HepG2 (cell line): ENCODE results near the gene ZBTB7B. TPM values are rescaled to one million over a fixed set of nuclear protein-coding genes. Genes with fewer than 3 reads are reported as not detected.

ENCODE experiments used
- GATAD1 ChIP-seq: IDR thresholded peaks from 2 replicates; pipeline ENCODE4 v1.6.1; 2016; ENCODE audit warnings: missing genetic modification reagents, missing compliant biosample characterization
- KDM2A ChIP-seq: sonication (generic); formaldehyde crosslinking; IDR thresholded peaks from 2 replicates; pipeline ENCODE4 v1.4.0; 2020; ENCODE audit warnings: low read depth, missing genetic modification reagents, borderline replicate concordance
- KLF16 ChIP-seq, 2 experiments: sonication (generic) in 1 of 2; formaldehyde crosslinking in 1 of 2; IDR thresholded peaks; 2 replicates each; pipeline versions ENCODE4 v1.6.1 to v1.8.0; 2016 to 2023; ENCODE audit warnings: missing genetic modification reagents in 2 of 2, missing compliant biosample characterization in 1 of 2
- MAF1 ChIP-seq: sonication (generic); formaldehyde crosslinking; IDR thresholded peaks from 2 replicates; pipeline ENCODE4 v1.5.0; 2020; ENCODE audit warnings: missing genetic modification reagents, borderline replicate concordance
- SMAD9 ChIP-seq: sonication (generic); formaldehyde crosslinking; IDR thresholded peaks from 2 replicates; pipeline ENCODE4 v1.5.1; 2020; ENCODE audit warnings: mild to moderate bottlenecking, missing genetic modification reagents
- THAP11 ChIP-seq: IDR thresholded peaks from 2 replicates; pipeline ENCODE4 v1.6.1; 2016; ENCODE audit warnings: missing biosample characterization, missing genetic modification reagents
- TRIM24 ChIP-seq: sonication (generic); formaldehyde crosslinking; IDR thresholded peaks from 2 replicates; pipeline ENCODE4 v1.8.0; 2022; ENCODE audit warnings: mild to moderate bottlenecking, missing genetic modification reagents
- ZNF557 ChIP-seq: sonication (generic); formaldehyde crosslinking; IDR thresholded peaks from 2 replicates; pipeline ENCODE4 v1.4.0; 2020; ENCODE audit warnings: missing genetic modification reagents
- ZNF614 ChIP-seq: IDR thresholded peaks from 2 replicates; pipeline ENCODE4 v1.6.1; 2018; ENCODE audit warnings: missing biosample characterization, missing genetic modification reagents, inconsistent platforms, borderline replicate concordance
- ZNF644 ChIP-seq: IDR thresholded peaks from 2 replicates; pipeline ENCODE4 v1.6.1; 2016; ENCODE audit warnings: low read depth
- polyA plus RNA-seq, 8 experiments: library from polyadenylated mRNA; depleted of rRNA in 3 of 8; stranded (reverse) in 7 of 8; unstranded in 1 of 8; fragments of >200 nt; fragmentation: Illumina TruSeq in 4 of 8; extraction: Trizol in 4 of 8; gene quantifications; 2 replicates each; pipeline versions ENCODE4 v1.2.1 to v1.2.3, GENCODE V29; 2011 to 2016; ENCODE audit warnings: low read depth in 4 of 8, missing spikeins in 1 of 8, mixed read lengths in 1 of 8; ENCODE audit not compliant: insufficient read depth in 1 of 8
- total RNA-seq, 5 experiments: library from RNA; depleted of rRNA; stranded (reverse); fragments of >200 nt; fragmentation: Illumina TruSeq; extraction: Trizol; gene quantifications; 2 replicates each; pipeline ENCODE4 v1.2.3, GENCODE V29; 2016; ENCODE audit warnings: low read depth in 1 of 5
- TF ChIP-seq, protein P1 (sequence below): IDR thresholded peaks from 2 replicates; pipeline ENCODE4 v1.6.1; 2012; ENCODE audit warnings: low read depth, low read length, improper control_type of control experiment
- TF ChIP-seq, protein P2 (sequence below): IDR thresholded peaks from 2 replicates; pipeline ENCODE4 v1.6.1; 2016; ENCODE audit warnings: low read depth, control low read depth
- TF ChIP-seq, protein P3 (sequence below): sonication (generic); formaldehyde crosslinking; IDR thresholded peaks from 2 replicates; pipeline ENCODE4 v1.4.0; 2020; ENCODE audit warnings: missing genetic modification reagents
- TF ChIP-seq, protein P4 (sequence below), 2 experiments: sonication (generic) in 1 of 2; formaldehyde crosslinking in 1 of 2; IDR thresholded peaks; 2 replicates each; pipeline versions ENCODE4 v1.4.0 to v1.6.1; 2018 to 2020; ENCODE audit warnings: missing genetic modification reagents in 2 of 2, borderline replicate concordance in 1 of 2, low read depth in 1 of 2, mild to moderate bottlenecking in 1 of 2, missing biosample characterization in 1 of 2

The ZBTB7B gene
- total and polyA plus RNA-seq, 2 of the 13 experiments (the other 11 are each of a cell fraction or from before 2014, with no cell fraction given) = 15.5 to 17.5 TPM

DNA sequence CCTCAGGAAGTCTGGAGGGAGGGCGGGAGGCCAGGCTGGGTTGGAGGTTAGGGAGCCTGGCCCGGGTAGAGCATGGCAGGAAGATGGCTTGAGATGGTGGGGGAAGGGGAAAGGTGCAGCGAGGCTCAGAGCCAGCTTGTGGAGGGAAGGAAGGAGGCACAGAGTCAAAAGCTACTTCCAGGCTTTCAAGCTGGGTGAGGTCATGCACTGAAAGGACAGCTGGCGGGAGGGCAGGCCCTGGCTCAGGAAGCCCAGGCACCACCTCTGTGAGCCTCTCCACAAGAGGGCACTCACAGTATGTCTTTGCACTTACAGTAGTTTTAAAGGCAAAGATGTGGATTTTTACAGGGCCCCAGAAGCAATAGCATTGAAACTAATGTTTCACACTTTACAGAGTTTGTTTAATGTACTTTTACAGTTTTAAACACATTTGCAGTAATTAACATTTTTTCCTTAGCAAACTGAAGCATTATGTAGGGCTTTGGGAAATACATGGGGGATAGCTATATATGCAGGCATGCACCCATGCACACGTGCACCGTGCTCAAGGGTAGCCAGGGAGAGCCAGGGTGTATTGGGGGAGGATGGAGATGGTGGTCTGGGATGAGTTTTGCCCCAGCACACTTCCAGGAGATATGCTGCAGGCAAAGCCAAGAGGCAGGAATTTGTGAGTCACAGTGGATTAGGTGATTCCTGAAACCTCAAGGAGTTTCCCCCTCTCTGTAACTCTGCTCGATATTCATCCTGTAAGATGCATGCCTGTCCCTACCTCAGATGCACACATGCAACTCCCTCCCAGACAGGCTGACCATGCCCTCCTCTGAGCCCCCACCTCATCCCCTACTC lies 42.4 kb downstream of the ZBTB7B start (continued):
- TF ChIP-seq, protein P1, sequence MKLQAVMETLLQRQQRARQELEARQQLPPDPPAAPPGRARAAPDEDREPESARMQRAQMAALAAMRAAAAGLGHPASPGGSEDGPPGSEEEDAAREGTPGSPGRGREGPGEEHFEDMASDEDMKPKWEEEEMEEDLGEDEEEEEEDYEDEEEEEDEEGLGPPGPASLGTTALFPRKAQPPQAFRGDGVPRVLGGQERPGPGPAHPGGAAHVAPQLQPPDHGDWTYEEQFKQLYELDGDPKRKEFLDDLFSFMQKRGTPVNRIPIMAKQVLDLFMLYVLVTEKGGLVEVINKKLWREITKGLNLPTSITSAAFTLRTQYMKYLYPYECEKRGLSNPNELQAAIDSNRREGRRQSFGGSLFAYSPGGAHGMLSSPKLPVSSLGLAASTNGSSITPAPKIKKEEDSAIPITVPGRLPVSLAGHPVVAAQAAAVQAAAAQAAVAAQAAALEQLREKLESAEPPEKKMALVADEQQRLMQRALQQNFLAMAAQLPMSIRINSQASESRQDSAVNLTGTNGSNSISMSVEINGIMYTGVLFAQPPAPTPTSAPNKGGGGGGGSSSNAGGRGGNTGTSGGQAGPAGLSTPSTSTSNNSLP = no peak
- TF ChIP-seq, protein P2, sequence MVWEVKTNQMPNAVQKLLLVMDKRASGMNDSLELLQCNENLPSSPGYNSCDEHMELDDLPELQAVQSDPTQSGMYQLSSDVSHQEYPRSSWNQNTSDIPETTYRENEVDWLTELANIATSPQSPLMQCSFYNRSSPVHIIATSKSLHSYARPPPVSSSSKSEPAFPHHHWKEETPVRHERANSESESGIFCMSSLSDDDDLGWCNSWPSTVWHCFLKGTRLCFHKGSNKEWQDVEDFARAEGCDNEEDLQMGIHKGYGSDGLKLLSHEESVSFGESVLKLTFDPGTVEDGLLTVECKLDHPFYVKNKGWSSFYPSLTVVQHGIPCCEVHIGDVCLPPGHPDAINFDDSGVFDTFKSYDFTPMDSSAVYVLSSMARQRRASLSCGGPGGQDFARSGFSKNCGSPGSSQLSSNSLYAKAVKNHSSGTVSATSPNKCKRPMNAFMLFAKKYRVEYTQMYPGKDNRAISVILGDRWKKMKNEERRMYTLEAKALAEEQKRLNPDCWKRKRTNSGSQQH (CRISPR knock-in tag) = no peak
- TF ChIP-seq ZNF557 (CRISPR knock-in tag) (no peak), TRIM24 (no peak), SMAD9 (CRISPR knock-in tag) (no peak), ZNF614 (CRISPR knock-in tag) (0 out of 2 replicates have a peak, but pooled peaks have one; percentile 46), KDM2A (CRISPR knock-in tag) (peak; percentile 23; the same call in 1 of the 2 replicates), MAF1 (CRISPR knock-in tag) (no peak), THAP11 (peak; percentile 15; the same call in 1 of the 2 replicates), ZNF644 (0 out of 2 replicates have a peak, but pooled peaks have one; percentile 8), KLF16 (CRISPR knock-in tag; IDR thresholded peaks at IDR 0.05) (0 out of 4 replicates have a peak, but pooled peaks of 1 of the 2 experiments have one; percentile 64), GATAD1 (CRISPR knock-in tag) (peak; percentile 38; the same call in 1 of the 2 replicates)
- TF ChIP-seq, protein P3, sequence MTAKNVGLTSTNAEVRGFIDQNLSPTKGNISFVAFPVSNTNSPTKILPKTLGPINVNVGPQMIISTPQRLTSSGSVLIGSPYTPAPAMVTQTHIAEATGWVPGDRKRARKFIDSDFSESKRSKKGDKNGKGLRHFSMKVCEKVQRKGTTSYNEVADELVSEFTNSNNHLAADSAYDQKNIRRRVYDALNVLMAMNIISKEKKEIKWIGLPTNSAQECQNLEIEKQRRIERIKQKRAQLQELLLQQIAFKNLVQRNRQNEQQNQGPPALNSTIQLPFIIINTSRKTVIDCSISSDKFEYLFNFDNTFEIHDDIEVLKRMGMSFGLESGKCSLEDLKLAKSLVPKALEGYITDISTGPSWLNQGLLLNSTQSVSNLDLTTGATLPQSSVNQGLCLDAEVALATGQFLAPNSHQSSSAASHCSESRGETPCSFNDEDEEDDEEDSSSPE (CRISPR knock-in tag) = peak; percentile 28; the same call in 1 of the 2 replicates
- TF ChIP-seq, protein P4, sequence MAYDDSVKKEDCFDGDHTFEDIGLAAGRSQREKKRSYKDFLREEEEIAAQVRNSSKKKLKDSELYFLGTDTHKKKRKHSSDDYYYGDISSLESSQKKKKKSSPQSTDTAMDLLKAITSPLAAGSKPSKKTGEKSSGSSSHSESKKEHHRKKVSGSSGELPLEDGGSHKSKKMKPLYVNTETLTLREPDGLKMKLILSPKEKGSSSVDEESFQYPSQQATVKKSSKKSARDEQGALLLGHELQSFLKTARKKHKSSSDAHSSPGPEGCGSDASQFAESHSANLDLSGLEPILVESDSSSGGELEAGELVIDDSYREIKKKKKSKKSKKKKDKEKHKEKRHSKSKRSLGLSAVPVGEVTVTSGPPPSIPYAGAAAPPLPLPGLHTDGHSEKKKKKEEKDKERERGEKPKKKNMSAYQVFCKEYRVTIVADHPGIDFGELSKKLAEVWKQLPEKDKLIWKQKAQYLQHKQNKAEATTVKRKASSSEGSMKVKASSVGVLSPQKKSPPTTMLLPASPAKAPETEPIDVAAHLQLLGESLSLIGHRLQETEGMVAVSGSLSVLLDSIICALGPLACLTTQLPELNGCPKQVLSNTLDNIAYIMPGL (CRISPR knock-in tag; IDR thresholded peaks at IDR 0.05; ENCODE audit: borderline replicate concordance in 1 of 2, low read depth in 1 of 2) = peak in 1 of 2 experiments; percentile 48; a peak in 2 of 4 replicates
- TF ChIP-seq, all 625 proteins: peak for 59
